Upper lobe of left lung (tissue), 6 donors: ENCODE data around the gene PKHD1. TPM values are rescaled to one million over a fixed set of nuclear protein-coding genes. Genes with fewer than 3 reads are reported as not detected.
"Not testable (repeated sequence)": the region's sequence is repeated elsewhere in the genome, so short reads cannot be mapped to it uniquely, and the experiment has no call there.

Experiments used
- ATAC-seq, 2 donors: fragments of 200-7000 bp; cut with Tn5 transposase; one replicate each; pipeline ENCODE4 v1.9.1; 2022; ENCODE audit warnings: mild to moderate bottlenecking in 2 of 2, moderate library complexity in 2 of 2; ENCODE audit not compliant: low FRiP score in 2 of 2
- DNase-seq, 2 donors: peaks; one replicate each; pipeline ENCODE4 v3.0.0-alpha.2; 2019 to 2020
- H3K27ac ChIP-seq, 4 donors: fragments of 200-600 bp; sonication (generic); one replicate each; pipeline ENCODE4 v1.5.1; 2016 to 2019
- H3K27me3 ChIP-seq, 4 donors: fragments of 200-600 bp; sonication (generic); one replicate each; pipeline ENCODE4 v1.5.1; 2017 to 2019
- H3K36me3 ChIP-seq, 4 donors: fragments of 200-600 bp; sonication (generic); one replicate each; pipeline ENCODE4 v1.5.1; 2016 to 2019
- H3K4me1 ChIP-seq, 4 donors: fragments of 200-600 bp; sonication (generic); one replicate each; pipeline ENCODE4 v1.5.1; 2018 to 2019
- H3K4me3 ChIP-seq, 4 donors: fragments of 200-600 bp; sonication (generic); one replicate each; pipeline ENCODE4 v1.5.1; 2017 to 2019; ENCODE audit warnings: mild to moderate bottlenecking in 2 of 4, moderate library complexity in 1 of 4
- H3K9me3 ChIP-seq, 4 donors: fragments of 200-600 bp; sonication (generic); one replicate each; pipeline ENCODE4 v1.5.1; 2018 to 2019
- CTCF ChIP-seq, 6 experiments: fragments of 450-650 bp in 4 of 6; fragments of 200-600 bp in 2 of 6; sonication (generic) in 2 of 6; IDR thresholded peaks; one replicate each; pipeline ENCODE4 v1.5.1; 2016 to 2019; ENCODE audit warnings: antibody characterized with exemption in 6 of 6
- EP300 ChIP-seq, 4 donors: sonication (generic); formaldehyde crosslinking; IDR thresholded peaks; one replicate each; pipeline ENCODE4 v1.5.1; 2017; ENCODE audit warnings: antibody characterized with exemption in 4 of 4, control low read depth in 2 of 4
- POLR2A ChIP-seq, 4 donors: fragments of 450-650 bp; IDR thresholded peaks; one replicate each; pipeline ENCODE4 v1.5.1; 2016 to 2017; ENCODE audit warnings: antibody characterized with exemption in 4 of 4, mild to moderate bottlenecking in 2 of 4
- POLR2AphosphoS5 ChIP-seq, 2 donors: sonication (generic); formaldehyde crosslinking; IDR thresholded peaks; one replicate each; pipeline ENCODE4 v1.5.1; 2017; ENCODE audit warnings: antibody characterized with exemption in 2 of 2
- WGBS, 2 donors: methylation state at CpG; one replicate each; pipeline ENCODE4 v1.1.5; 2017 to 2018; 5-methylcytosine and 5-hydroxymethylcytosine counted together
- total RNA-seq, 6 donors: library from RNA; depleted of rRNA in 4 of 6; stranded (reverse); fragments of >200 nt in 4 of 6; gene quantifications; one replicate each; pipeline versions ENCODE4 v1.1.0 to v1.2.1, GENCODE V29; 2016 to 2021
- donor health status: DM: no; HTN: no; CAD: no; lungs with moderate emphysema.
- donor health status: DM: no; HTN: yes; CAD: no; lungs with severe emphysema.

The PKHD1 gene
- total RNA-seq, 6 donors from 2014 or later, result 0.10 to 1.0 (median 0.34) TPM

- Histone ChIP-seq H3K36me3 (no peaks in the 10 kb centered on the region), H3K4me3 (no peak overlapping the region), H3K4me1 (no peaks in the 10 kb centered on the region), H3K9me3 (no peaks in the 10 kb centered on the region), H3K27me3 (no peaks in the 10 kb centered on the region), H3K27ac (no peak overlapping the region)
- no peak for TF ChIP-seq POLR2AphosphoS5 (IDR thresholded peaks at IDR 0.05)
- no peak for TF ChIP-seq EP300 (IDR thresholded peaks at IDR 0.05)
- TF ChIP-seq CTCF (IDR thresholded peaks at IDR 0.05), result no peak
- TF ChIP-seq POLR2A (IDR thresholded peaks at IDR 0.05), result no peak
- 30 to 35% methylated on average over 5 of the region's 5 CpGs for WGBS, 2 donors
- no peak for DNase-seq
- ATAC-seq, result no peak
These were observed 103.8 kb downstream of the PKHD1 start for GRCh38 chr6:51983564-51983963.

- not testable (repeated sequence) for ATAC-seq
- WGBS, 2 donors, result 66% methylated on average over 5 of the region's 5 CpGs
These were observed 104.7 kb downstream of the PKHD1 start for GRCh38 chr6:51982695-51983094.

GRCh38 chr6:51976374-51976773 lies 111.0 kb downstream of the PKHD1 start:
- Histone ChIP-seq H3K4me1 (no peaks in the 10 kb centered on the region), H3K4me3 (no peak overlapping the region), H3K36me3 (no peaks in the 10 kb centered on the region), H3K9me3 (no peaks in the 10 kb centered on the region), H3K27ac (no peak overlapping the region), H3K27me3 (no peaks in the 10 kb centered on the region)
- ATAC-seq, result no peak
- DNase-seq, result no peak
- TF ChIP-seq POLR2AphosphoS5 (IDR thresholded peaks at IDR 0.05) (no peak), CTCF (IDR thresholded peaks at IDR 0.05) (no peak), POLR2A (IDR thresholded peaks at IDR 0.05) (no peak), EP300 (IDR thresholded peaks at IDR 0.05) (no peak)
- 86 to 93% methylated on average over 9 of the region's 9 CpGs for WGBS, 2 donors

More at GRCh38 chr6:51982695-51983094, 104.7 kb downstream of the PKHD1 start:
- H3K4me3 ChIP-seq, H3K9me3 ChIP-seq, DNase-seq, H3K36me3 ChIP-seq, H3K27ac ChIP-seq, H3K4me1 ChIP-seq, H3K27me3 ChIP-seq: not testable (repeated sequence)

- no peaks in the 10 kb centered on the region for H3K9me3 ChIP-seq
- WGBS, 2 donors, result 60 to 66% methylated on average over 3 of the region's 3 CpGs
- DNase-seq, result no peak
- ATAC-seq, result no peak
- no peak overlapping the region for H3K27ac ChIP-seq
- H3K27me3 ChIP-seq, result no peaks in the 10 kb centered on the region
- no peaks in the 10 kb centered on the region for H3K36me3 ChIP-seq
- TF ChIP-seq POLR2A (IDR thresholded peaks at IDR 0.05), result no peak
- TF ChIP-seq POLR2AphosphoS5 (IDR thresholded peaks at IDR 0.05), result no peak
- no peak for TF ChIP-seq EP300 (IDR thresholded peaks at IDR 0.05)
- TF ChIP-seq CTCF (IDR thresholded peaks at IDR 0.05), result no peak
- no peak overlapping the region for H3K4me3 ChIP-seq
- no peaks in the 10 kb centered on the region for H3K4me1 ChIP-seq
These were observed 114.8 kb downstream of the PKHD1 start for GRCh38 chr6:51972659-51973058.

- TF ChIP-seq EP300 (IDR thresholded peaks at IDR 0.05) (no peak), POLR2A (IDR thresholded peaks at IDR 0.05) (no peak), CTCF (IDR thresholded peaks at IDR 0.05) (no peak), POLR2AphosphoS5 (IDR thresholded peaks at IDR 0.05) (no peak)
- Histone ChIP-seq H3K36me3 (no peaks in the 10 kb centered on the region), H3K27me3 (no peaks in the 10 kb centered on the region), H3K27ac (no peak overlapping the region), H3K9me3 (no peaks in the 10 kb centered on the region), H3K4me3 (no peak overlapping the region), H3K4me1 (no peaks in the 10 kb centered on the region)
- DNase-seq, result no peak
- ATAC-seq, result no peak
- 84 to 86% methylated on average over 2 of the region's 2 CpGs for WGBS, 2 donors
These were observed 119.1 kb downstream of the PKHD1 start for GRCh38 chr6:51968265-51968664.
